ENCODE data around the gene MED4. TPM values are rescaled to one million over a fixed set of nuclear protein-coding genes. Genes with fewer than 3 reads are reported as not detected.

Gene MED4
- total and polyA plus RNA-seq, 9 of the 15 experiments (the other 6 are each of a cell fraction or from before 2014, with no cell fraction given): 24.5 to 87.3 (median 58.3) TPM

- CTCF ChIA-PET (ENCODE audit: low intra/inter-chr PET ratio): no interaction called here
- Histone ChIP-seq H3K9ac (ENCODE audit: insufficient read depth in 1 of 2, low read depth in 2 of 2, low read length in 2 of 2) (peak overlapping the region; percentile 54 to 92; a peak in 3 of 4 replicates), H3K36me3 (ENCODE audit: control insufficient read depth, insufficient read depth, low read length) (peaks cover 15% of the 10 kb centered on the region; the same call in 2 of the 3 replicates), H2AFZ (ENCODE audit: low read depth, low read length) (no peak overlapping the region), H3K4me3 (peak overlapping the region; percentile 96), H3K4me2 (ENCODE audit: insufficient read depth, low read length) (peak overlapping the region; percentile 84), H3K79me2 (ENCODE audit: control insufficient read depth, insufficient read depth, low read length) (peaks cover 64% of the 10 kb centered on the region), H3K27me3 (ENCODE audit: control insufficient read depth in 2 of 2, insufficient read depth in 2 of 2, low read length in 2 of 2) (no peaks in the 10 kb centered on the region), H3K4me1 (replicated peaks in 1 of 2; ENCODE audit: control insufficient read depth in 2 of 2, insufficient read depth in 2 of 2, low read length in 2 of 2) (peaks cover 0 to 3% of the 10 kb centered on the region in 2 experiments; a peak in 2 of 5 replicates), H3K27ac (ENCODE audit: extremely low read depth, low read depth, low read length) (no peak overlapping the region; the same call in 2 of the 3 replicates), H4K20me1 (replicated peaks; ENCODE audit: control insufficient read depth, insufficient read depth, low read length) (peaks cover 12% of the 10 kb centered on the region), H3K9me1 (ENCODE audit: control insufficient read depth, insufficient read depth, low read length) (no peaks in the 10 kb centered on the region), H3K9me3 (replicated peaks; ENCODE audit: control insufficient read depth, insufficient read depth, low read depth, low read length) (0 out of 2 replicates have a peak, but pooled peaks cover 3% of the 10 kb centered on the region)
- peak in 1 of 4 experiments; percentile 8 for DNase-seq (ENCODE audit: extremely low read depth in 1 of 4, low spot score in 3 of 4)
- POLR2A ChIA-PET: interaction anchor here (1.0 kb wide), 1 partner anchor 43 kb away, joined by 5 read pairs; no protein-coding TSS in a partner anchor
- peak; percentile 26; the same call in 1 of the 3 replicates for ATAC-seq
- no TSS peak for BruUV-seq (replicated peaks)
- no peak for TF ChIP-seq TEAD4 (IDR thresholded peaks at IDR 0.05; ENCODE audit: low read length)
- no peak for TF ChIP-seq TEAD4 (CRISPR knock-in tag; IDR thresholded peaks at IDR 0.05; ENCODE audit: borderline replicate concordance)
- no peak for TF ChIP-seq PHF20 (IDR thresholded peaks at IDR 0.05; ENCODE audit: partially characterized antibody)
- TF ChIP-seq, protein P1, sequence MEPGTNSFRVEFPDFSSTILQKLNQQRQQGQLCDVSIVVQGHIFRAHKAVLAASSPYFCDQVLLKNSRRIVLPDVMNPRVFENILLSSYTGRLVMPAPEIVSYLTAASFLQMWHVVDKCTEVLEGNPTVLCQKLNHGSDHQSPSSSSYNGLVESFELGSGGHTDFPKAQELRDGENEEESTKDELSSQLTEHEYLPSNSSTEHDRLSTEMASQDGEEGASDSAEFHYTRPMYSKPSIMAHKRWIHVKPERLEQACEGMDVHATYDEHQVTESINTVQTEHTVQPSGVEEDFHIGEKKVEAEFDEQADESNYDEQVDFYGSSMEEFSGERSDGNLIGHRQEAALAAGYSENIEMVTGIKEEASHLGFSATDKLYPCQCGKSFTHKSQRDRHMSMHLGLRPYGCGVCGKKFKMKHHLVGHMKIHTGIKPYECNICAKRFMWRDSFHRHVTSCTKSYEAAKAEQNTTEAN (CRISPR knock-in tag; IDR thresholded peaks at IDR 0.05): no peak
- peak; percentile 39 for TF ChIP-seq ZNF316 (IDR thresholded peaks at IDR 0.05)
- intact Hi-C loops (cut with micrococcal nuclease): no loop called here
- in situ Hi-C loops (cut with MboI): no loop called here
- FAIRE-seq: no peak
- WGBS (ENCODE audit: insufficient coverage, low coverage, missing lambda C conversion rate): 14% methylated on average over 9 of the region's 9 CpGs
These were observed 1.3 kb downstream of the MED4 start for GRCh38 chr13:48093588-48093987.
